ENCODE results near the gene COL27A1.
"Not testable (repeated sequence)": the region's sequence is repeated elsewhere in the genome, so short reads cannot be mapped to it uniquely, and the experiment has no call there.

COL27A1 gene

GRCh38 chr9:114184071-114184470, 28.7 kb downstream of the COL27A1 start:
- DNase-seq (ENCODE audit: low read depth in 2 of 2): no peak

GRCh38 chr9:114184866-114185265, 29.5 kb downstream of the COL27A1 start:
- DNase-seq (ENCODE audit: low read depth in 2 of 2): no peak

GRCh38 chr9:114185570-114186490, 30.5 kb downstream of the COL27A1 start:
- no peak for DNase-seq (ENCODE audit: low read depth in 2 of 2)

GRCh38 chr9:114186605-114187289, 31.4 kb downstream of the COL27A1 start:
- DNase-seq (ENCODE audit: low read depth in 2 of 2): no peak

- DNase-seq (ENCODE audit: low read depth in 2 of 2): no peak
Measured at GRCh38 chr9:114187827-114188226, 32.5 kb downstream of the COL27A1 start.

- DNase-seq (ENCODE audit: low read depth in 2 of 2): no peak
Measured at GRCh38 chr9:114189823-114190562, 34.7 kb downstream of the COL27A1 start.

- no peak for DNase-seq (ENCODE audit: low read depth in 2 of 2)
Measured at GRCh38 chr9:114190563-114190905, 35.2 kb downstream of the COL27A1 start.

GRCh38 chr9:114191402-114191801, 36.1 kb downstream of the COL27A1 start:
- DNase-seq (ENCODE audit: low read depth in 2 of 2): not testable (repeated sequence)

- DNase-seq (ENCODE audit: low read depth in 2 of 2): no peak
Measured at GRCh38 chr9:114192539-114192938, 37.2 kb downstream of the COL27A1 start.

GRCh38 chr9:114193090-114193489, 37.8 kb downstream of the COL27A1 start:
- DNase-seq (ENCODE audit: low read depth in 2 of 2): no peak

GRCh38 chr9:114196117-114196516, 40.8 kb downstream of the COL27A1 start:
- DNase-seq (ENCODE audit: low read depth in 2 of 2): no peak

GRCh38 chr9:114196979-114197622, 41.8 kb downstream of the COL27A1 start:
- DNase-seq (ENCODE audit: low read depth in 2 of 2): no peak

- no peak for DNase-seq (ENCODE audit: low read depth in 2 of 2)
Measured at GRCh38 chr9:114198249-114199040, 43.1 kb downstream of the COL27A1 start.

- no peak for DNase-seq (ENCODE audit: low read depth in 2 of 2)
Measured at GRCh38 chr9:114200721-114201300, 45.5 kb downstream of the COL27A1 start.

GRCh38 chr9:114202396-114202795, 47.1 kb downstream of the COL27A1 start:
- no peak for DNase-seq (ENCODE audit: low read depth in 2 of 2)

- no peak for DNase-seq (ENCODE audit: low read depth in 2 of 2)
Measured at GRCh38 chr9:114202849-114203248, 47.5 kb downstream of the COL27A1 start.

GRCh38 chr9:114203410-114204140, 48.2 kb downstream of the COL27A1 start:
- no peak for DNase-seq (ENCODE audit: low read depth in 2 of 2)

- DNase-seq (ENCODE audit: low read depth in 2 of 2): no peak
Measured at GRCh38 chr9:114204265-114204664, 48.9 kb downstream of the COL27A1 start.

- DNase-seq (ENCODE audit: low read depth in 2 of 2): no peak
Measured at GRCh38 chr9:114205171-114206015, 50.1 kb downstream of the COL27A1 start.
